Measurements from ENCODE around the gene LAMC2. TPM values are rescaled to one million over a fixed set of nuclear protein-coding genes. Genes with fewer than 3 reads are reported as not detected.

The LAMC2 gene
- total and polyA plus RNA-seq, 9 of the 15 experiments (the other 6 are each of a cell fraction or from before 2014, with no cell fraction given) = 0.02 to 0.03 TPM; not detected in 7

DNA sequence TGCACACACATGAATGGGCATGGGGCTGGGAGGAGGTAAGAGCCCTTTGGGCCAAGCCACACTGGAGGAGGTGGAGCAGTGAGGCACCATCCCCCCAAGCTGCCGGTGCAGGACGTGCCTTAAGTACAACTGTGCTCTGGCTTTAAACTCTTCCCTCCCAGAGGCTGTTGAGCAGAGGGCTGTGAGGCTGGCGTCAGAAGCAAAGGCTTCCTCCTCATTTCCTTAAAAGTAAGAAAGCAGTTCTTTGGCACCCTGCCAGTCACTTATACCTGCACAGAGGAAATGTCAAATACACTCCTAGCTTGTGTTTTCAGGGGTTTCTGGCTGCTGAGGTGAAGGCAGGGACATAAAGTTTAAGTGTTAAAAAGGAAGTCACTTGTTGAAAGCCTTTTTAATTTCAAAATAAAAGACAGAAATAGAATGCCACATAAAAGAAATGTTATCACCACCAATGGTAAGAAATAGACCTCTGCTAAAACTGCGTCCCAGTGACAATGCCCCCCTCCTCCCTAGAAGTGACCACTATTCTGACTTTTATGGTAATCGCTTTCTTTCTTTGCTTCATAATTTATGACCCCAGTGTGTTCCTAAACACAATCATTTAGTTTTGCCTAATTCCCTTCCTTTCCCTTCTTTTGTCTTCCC is 33.0 kb downstream of the LAMC2 start:
- intact Hi-C loops (cut with micrococcal nuclease) = no loop called here
- H3K4me3 ChIP-seq = no peak overlapping the region
- no peak overlapping the region for H3K9ac ChIP-seq (ENCODE audit: insufficient read depth in 1 of 2, low read depth in 2 of 2, low read length in 2 of 2)
- whole genome bisulfite sequencing (ENCODE audit: insufficient coverage, low coverage, missing lambda C conversion rate) = 1% methylated on average over 5 of the region's 5 CpGs
- ChIA-PET POLR2A (interaction anchor here (0.9 to 1.3 kb wide), 3 partner anchors 9 to 35 kb away, joined by 3 to 4 read pairs (median 4); no protein-coding TSS in a partner anchor), CTCF (ENCODE audit: low intra/inter-chr PET ratio) (no interaction called here)
- H3K9me1 ChIP-seq (ENCODE audit: control insufficient read depth, insufficient read depth, low read length) = no peaks in the 10 kb centered on the region
- TF ChIP-seq NCOA6 (IDR thresholded peaks at IDR 0.05) (no peak), SP1 (CRISPR knock-in tag; IDR thresholded peaks at IDR 0.05) (no peak), KLF1 (tag; IDR thresholded peaks at IDR 0.05) (no peak), BDP1 (IDR thresholded peaks at IDR 0.05; ENCODE audit: insufficient read depth, insufficient read length) (no peak), JUN (IDR thresholded peaks at IDR 0.05; ENCODE audit: borderline replicate concordance, low read depth, low read length) (no peak), JUN (CRISPR knock-in tag; IDR thresholded peaks at IDR 0.05; ENCODE audit: borderline replicate concordance) (no peak), NFIX (CRISPR knock-in tag; IDR thresholded peaks at IDR 0.05; ENCODE audit: low read depth) (0 out of 2 replicates have a peak, but pooled peaks have one; percentile 39), NFIC (IDR thresholded peaks at IDR 0.05) (peak; percentile 86), MCM5 (IDR thresholded peaks at IDR 0.05; ENCODE audit: low read depth) (no peak), U2AF2 (optimal IDR thresholded peaks at IDR 0.05; ENCODE audit: low read depth, low read length) (no peak), OTX1 (CRISPR knock-in tag; IDR thresholded peaks at IDR 0.05) (no peak)
- TF ChIP-seq, protein P1, sequence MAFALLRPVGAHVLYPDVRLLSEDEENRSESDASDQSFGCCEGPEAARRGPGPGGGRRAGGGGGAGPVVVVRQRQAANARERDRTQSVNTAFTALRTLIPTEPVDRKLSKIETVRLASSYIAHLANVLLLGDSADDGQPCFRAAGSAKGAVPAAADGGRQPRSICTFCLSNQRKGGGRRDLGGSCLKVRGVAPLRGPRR (CRISPR knock-in tag; IDR thresholded peaks at IDR 0.05) = no peak
- DNase-seq (ENCODE audit: extremely low read depth in 1 of 4, low spot score in 3 of 4) = peak in 1 of 4 experiments; percentile 6
- no peak overlapping the region for H2AFZ ChIP-seq (ENCODE audit: low read depth, low read length)
- ATAC-seq = no peak; the same call in 2 of the 3 replicates
- H3K27me3 ChIP-seq (ENCODE audit: control insufficient read depth in 2 of 2, insufficient read depth in 2 of 2, low read length in 2 of 2) = peaks cover 2 to 45% of the 10 kb centered on the region in 2 experiments; a peak in 4 of 5 replicates
- no peaks in the 10 kb centered on the region for H3K79me2 ChIP-seq (ENCODE audit: control insufficient read depth, insufficient read depth, low read length)
- H4K20me1 ChIP-seq (replicated peaks; ENCODE audit: control insufficient read depth, insufficient read depth, low read length) = no peaks in the 10 kb centered on the region
- no peaks in the 10 kb centered on the region for H3K9me3 ChIP-seq (replicated peaks; ENCODE audit: control insufficient read depth, insufficient read depth, low read depth, low read length)
- H3K4me2 ChIP-seq (ENCODE audit: insufficient read depth, low read length) = no peak overlapping the region
- no TSS peak for BruUV-seq (replicated peaks)
- in situ Hi-C loops (cut with MboI) = no loop called here
- no peak overlapping the region for H3K27ac ChIP-seq (ENCODE audit: extremely low read depth, low read depth, low read length)
- FAIRE-seq = no peak
- H3K36me3 ChIP-seq (ENCODE audit: control insufficient read depth, insufficient read depth, low read length) = no peaks in the 10 kb centered on the region
- peaks cover 0 to 8% of the 10 kb centered on the region in 2 experiments; a peak in 2 of 5 replicates for H3K4me1 ChIP-seq (replicated peaks in 1 of 2; ENCODE audit: control insufficient read depth in 2 of 2, insufficient read depth in 2 of 2, low read length in 2 of 2)
